Ovary (tissue), 3 donors: ENCODE measurements around the gene FBXL20.
"Not testable (repeated sequence)": the region's sequence is repeated elsewhere in the genome, so short reads cannot be mapped to it uniquely, and the experiment has no call there.

Experiments used
- POLR2A ChIP-seq: fragments of 450-650 bp; IDR thresholded peaks from one replicate; pipeline ENCODE4 v1.6.1; 2017; ENCODE audit warnings: antibody characterized with exemption, mild to moderate bottlenecking, moderate library complexity
- TF ChIP-seq, protein P1 (sequence below), 3 donors: fragments of 450-650 bp in 2 of 3; fragments of 200-600 bp in 1 of 3; IDR thresholded peaks; one replicate each; pipeline versions ENCODE4 v1.5.1 to v1.8.0; 2016 to 2022; ENCODE audit warnings: antibody characterized with exemption in 3 of 3, mild to moderate bottlenecking in 1 of 3
- donor health status: DM: no; HTN: no; CAD: no.

DNA sequence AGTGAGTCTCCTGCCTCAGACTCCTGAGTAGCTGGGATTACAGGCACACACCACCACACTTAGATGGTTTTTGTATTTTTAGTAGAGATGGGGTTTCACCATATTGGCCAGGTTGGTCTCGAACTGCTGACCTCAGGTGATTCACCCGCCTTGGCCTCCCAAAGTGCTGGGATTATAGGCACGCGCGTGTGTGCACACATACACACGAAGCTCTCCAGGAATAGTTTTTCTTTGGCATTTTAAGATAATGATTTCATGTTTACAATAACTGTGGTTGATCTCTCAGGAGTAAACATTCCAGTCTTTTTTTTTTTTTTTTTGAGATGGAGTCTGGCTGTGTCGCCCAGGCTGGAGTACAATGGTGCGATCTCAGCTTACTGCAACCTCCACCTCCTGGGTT, 123.2 kb downstream of the FBXL20 start:
- TF ChIP-seq, protein P1, sequence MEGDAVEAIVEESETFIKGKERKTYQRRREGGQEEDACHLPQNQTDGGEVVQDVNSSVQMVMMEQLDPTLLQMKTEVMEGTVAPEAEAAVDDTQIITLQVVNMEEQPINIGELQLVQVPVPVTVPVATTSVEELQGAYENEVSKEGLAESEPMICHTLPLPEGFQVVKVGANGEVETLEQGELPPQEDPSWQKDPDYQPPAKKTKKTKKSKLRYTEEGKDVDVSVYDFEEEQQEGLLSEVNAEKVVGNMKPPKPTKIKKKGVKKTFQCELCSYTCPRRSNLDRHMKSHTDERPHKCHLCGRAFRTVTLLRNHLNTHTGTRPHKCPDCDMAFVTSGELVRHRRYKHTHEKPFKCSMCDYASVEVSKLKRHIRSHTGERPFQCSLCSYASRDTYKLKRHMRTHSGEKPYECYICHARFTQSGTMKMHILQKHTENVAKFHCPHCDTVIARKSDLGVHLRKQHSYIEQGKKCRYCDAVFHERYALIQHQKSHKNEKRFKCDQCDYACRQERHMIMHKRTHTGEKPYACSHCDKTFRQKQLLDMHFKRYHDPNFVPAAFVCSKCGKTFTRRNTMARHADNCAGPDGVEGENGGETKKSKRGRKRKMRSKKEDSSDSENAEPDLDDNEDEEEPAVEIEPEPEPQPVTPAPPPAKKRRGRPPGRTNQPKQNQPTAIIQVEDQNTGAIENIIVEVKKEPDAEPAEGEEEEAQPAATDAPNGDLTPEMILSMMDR (IDR thresholded peaks at IDR 0.05), result not testable (repeated sequence)
- TF ChIP-seq POLR2A, result not testable (repeated sequence)
